Stimulated activated CD4-positive, alpha-beta T cell treated with anti-CD3 and anti-CD28 coated beads, Interleukin-2, amount 100 ng/mL, for 4 hours (primary cell): ENCODE results near the gene ETV7.
"Not testable (repeated sequence)": the region's sequence is repeated elsewhere in the genome, so short reads cannot be mapped to it uniquely, and the experiment has no call there.

Experiments
- DNase-seq: peaks from one replicate; pipeline ENCODE4 v3.0.0-alpha.2; 2020; ENCODE audit warnings: low read depth

Gene ETV7

DNA sequence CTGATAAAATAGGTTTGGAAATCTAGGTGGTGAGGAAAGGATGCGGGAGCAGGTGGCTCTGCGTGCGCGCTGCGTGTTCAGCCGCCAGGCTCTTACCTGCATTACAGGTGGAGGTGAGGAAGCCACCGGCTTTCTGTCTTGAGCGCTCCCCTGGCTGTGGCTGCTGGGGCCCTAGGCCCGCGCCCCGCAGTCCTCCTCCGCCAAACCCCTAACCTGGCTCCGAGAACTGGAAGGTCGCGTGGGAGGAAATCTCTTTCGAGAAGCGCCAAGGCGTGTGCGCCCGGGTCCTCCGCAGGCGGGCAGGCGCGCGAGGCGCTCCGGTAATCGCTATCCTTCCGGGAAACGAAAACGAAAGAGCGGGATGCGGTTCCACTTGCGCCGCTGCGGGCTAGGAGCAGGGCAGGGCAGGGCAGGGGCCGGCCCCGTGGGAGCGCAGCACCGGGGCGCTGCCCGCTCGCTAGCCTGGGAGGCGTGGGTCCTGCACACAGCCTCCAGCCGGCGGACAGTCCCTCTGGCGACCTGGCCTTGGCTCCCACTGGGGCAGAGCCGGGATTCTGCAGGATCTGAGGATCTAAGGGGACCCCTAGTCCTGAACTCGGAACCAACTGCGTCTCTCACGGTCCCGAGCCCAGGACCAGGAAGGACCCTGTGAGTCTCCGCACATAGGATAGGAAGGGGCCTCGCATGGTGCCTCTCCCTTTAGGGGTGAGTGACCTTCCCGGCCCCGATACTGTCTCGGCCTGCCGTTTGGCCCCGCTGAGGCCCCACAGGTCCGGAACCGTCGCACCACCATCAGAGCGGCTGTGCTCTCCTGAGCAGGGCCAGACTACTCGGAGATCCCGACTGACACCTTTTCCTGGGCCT is at the start of gene ETV7:
Gene ETV7 (minus strand): TSS at position 230 of the 864 bp plus-strand sequence. CDS start 128 bp downstream, at position 102.
- peak; percentile 74 for DNase-seq

DNA sequence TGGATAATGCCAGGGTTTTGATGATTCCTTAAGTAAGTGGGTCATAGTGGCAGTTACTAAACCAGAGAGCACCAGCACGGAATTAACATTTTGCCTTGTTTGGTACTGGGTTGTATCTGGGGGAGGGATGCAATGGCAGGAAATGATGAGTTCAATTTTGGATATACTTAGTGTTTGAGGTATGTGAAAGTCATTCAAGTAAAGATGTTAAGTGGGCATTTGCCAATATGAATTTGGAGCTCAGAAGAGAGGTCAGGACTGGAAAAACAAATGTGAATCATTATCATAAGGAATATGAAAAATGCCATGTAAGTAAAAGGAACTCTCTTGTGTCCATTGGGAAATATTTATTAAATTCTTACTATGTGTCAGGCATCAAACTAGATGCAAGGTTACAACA is 49.0 kb upstream of the ETV7 start:
- DNase-seq: no peak

DNA sequence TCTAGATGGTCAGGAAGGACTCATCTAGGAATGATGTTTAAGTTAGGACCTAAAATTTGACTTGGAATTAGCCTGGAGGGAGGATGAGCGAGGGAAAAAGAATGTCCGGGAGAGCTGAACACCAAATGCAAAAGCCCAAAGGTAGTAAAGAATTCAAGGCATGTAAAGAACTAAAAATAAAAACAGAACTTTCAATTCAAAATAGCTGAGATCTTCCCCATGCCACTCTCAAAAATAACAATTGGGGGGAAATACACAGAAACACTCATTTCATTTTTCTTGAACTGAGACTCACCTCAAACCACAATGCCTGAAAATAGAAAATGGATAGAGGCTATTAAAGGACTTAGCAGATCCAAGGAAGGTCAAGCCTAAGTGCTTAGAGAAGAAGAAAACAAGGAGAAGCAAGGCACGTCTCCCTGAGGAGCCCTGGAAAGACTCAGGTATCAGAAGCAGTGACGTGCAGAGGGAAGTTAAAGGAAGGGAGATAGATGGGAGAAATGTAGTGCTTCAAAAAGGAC is 44.7 kb upstream of the ETV7 start:
- no peak for DNase-seq

GRCh38 chr6:36431197-36431596 is 43.7 kb upstream of the ETV7 start:
- DNase-seq: no peak

DNA sequence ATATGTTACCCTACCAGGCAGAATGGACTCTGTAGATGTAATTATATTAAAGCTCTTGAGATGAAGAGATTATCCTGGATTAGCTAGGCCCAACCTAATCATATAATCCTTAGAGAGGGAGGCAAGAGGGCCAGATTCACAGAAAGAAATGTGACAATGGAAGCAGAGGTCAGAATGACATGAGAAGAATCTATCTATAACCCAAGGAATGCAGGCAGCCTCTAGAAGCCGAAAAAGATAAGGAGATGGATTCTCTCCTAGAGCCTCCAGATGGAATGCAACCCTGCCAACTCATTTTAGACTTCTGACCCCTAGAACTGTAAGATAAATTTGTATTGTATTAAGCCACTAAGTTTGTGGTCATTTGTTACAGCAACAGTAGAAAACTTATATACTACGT is 42.9 kb upstream of the ETV7 start:
- DNase-seq: no peak

GRCh38 chr6:36428911-36429310 is 41.4 kb upstream of the ETV7 start:
- DNase-seq: no peak

DNA sequence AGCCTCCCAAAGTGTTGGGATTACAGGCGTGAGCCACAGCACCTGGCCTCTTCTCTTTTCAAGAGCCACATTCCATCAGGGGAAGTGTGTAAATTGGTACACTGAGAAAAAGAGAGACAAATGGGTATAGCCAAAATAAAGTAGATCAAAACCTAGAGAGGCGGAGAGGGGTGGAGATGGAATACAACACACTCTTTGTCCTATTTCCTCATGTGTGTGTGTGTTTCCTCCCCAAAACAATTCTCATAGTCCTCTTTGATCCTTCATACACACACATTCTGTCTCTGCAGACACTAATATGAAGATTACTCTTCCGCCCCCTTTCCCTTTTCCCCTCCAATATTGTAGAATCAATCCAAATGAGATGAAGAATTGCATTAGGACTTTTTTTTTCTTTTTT is 39.2 kb upstream of the ETV7 start:
- no peak for DNase-seq

DNA sequence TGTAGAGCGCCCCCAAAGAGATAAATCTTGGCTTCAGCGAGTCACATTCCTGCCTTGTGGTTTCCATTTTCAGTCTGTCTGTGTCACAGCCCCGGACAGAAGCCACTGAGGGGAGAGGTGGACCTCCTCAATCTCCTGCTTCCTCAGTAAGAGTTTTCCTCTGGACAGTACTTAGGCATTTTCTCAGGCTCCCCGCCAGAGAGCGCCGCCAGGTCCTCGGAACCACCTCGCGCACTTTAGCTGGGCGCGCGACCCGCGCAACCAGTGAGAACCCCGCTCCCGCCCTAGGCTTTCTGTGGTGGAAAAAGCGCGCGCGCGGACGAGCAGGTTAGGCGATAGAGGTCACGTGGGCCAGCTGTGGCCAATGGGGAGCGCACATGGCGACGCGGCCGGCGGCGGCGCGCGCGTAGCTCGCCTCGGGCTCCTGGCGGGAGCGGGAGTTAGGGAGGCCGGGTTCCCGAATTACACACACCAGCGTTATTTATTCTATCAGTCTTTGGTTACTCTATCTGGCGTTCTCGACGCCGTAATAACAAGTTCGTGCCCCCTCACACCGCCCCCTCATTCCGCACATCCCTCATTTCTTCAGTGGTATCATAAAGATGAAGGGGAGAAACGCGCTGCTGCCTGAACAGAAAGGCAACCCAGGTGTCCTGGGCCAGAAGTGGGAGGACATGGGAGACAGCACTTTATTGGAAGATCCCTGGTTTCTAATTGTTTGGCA is 35.8 kb upstream of the ETV7 start:
- peak; percentile 98 for DNase-seq

- DNase-seq: no peak
Observed at GRCh38 chr6:36422714-36423100, 35.2 kb upstream of the ETV7 start.

- DNase-seq: no peak
Observed at GRCh38 chr6:36419310-36419709, 31.8 kb upstream of the ETV7 start.

DNA sequence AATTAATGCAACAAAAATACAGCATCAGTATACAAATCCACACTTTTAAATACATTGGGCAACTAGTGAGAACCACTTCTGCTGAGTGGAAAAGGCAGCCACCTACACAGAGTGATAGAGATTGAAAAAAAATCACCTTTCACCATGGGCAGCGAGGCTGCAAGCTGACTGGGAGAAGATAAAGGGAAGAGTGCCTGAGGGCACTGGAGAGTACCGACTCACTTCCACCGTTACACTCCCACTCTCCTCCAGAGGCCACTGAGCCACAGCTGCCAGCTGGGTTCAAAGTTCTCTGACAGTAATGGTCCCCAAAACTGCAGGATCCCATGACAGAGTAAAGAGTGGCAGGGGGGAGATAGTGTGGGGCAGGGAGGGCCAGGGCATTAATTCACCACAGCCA is 31.1 kb upstream of the ETV7 start:
- DNase-seq: no peak

DNA sequence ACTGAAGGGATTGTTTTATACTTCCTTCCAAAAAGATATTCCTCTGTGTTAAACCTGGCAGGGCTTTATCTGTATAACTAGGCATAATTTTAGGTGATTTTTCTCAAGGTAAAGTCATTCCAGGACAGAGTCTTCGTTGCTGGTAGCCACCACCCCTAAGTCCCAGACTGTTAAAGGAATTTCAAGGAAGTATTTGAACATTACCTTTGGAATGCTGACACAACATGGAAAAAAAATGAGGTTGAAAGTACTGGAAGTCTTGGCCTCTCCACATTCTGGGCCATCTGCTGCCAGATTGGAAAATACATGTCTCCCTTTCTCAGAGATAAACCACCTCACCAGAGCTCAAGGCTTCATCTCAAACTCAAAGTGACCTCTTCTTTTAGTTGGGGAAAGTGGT is 27.0 kb upstream of the ETV7 start:
- no peak for DNase-seq

GRCh38 chr6:36413489-36414480 is 26.3 kb upstream of the ETV7 start:
- DNase-seq: no peak

DNA sequence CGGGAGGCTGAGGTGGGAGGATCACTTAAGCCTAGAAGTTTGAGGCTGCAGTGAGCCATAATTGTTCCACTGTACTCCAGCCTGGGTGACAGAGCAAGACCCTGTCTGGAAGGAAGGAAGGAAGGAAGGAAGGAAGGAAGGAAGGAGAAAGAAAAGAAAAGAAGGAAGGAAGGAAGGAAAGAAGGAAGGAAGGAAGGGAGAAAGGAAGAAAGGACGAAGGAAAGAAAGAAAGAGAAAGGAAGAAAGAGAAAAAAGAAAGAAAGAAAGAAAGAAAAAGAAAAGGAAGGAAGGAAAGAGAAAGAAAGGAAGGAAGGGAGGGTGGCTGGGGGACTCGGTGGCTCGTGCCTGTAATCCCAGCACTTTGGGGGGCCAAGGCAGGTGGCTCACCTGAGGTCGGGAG is 22.2 kb upstream of the ETV7 start:
- DNase-seq: not testable (repeated sequence)

GRCh38 chr6:36404164-36404563 is 16.7 kb upstream of the ETV7 start:
- no peak for DNase-seq

GRCh38 chr6:36402481-36402880 is 15.0 kb upstream of the ETV7 start:
- DNase-seq: no peak

GRCh38 chr6:36399970-36400369 is 12.5 kb upstream of the ETV7 start:
- DNase-seq: no peak

- no peak for DNase-seq
Observed at GRCh38 chr6:36392621-36393020, 5.2 kb upstream of the ETV7 start.

- no peak for DNase-seq
Observed at GRCh38 chr6:36389353-36389752, 1.9 kb upstream of the ETV7 start.

DNA sequence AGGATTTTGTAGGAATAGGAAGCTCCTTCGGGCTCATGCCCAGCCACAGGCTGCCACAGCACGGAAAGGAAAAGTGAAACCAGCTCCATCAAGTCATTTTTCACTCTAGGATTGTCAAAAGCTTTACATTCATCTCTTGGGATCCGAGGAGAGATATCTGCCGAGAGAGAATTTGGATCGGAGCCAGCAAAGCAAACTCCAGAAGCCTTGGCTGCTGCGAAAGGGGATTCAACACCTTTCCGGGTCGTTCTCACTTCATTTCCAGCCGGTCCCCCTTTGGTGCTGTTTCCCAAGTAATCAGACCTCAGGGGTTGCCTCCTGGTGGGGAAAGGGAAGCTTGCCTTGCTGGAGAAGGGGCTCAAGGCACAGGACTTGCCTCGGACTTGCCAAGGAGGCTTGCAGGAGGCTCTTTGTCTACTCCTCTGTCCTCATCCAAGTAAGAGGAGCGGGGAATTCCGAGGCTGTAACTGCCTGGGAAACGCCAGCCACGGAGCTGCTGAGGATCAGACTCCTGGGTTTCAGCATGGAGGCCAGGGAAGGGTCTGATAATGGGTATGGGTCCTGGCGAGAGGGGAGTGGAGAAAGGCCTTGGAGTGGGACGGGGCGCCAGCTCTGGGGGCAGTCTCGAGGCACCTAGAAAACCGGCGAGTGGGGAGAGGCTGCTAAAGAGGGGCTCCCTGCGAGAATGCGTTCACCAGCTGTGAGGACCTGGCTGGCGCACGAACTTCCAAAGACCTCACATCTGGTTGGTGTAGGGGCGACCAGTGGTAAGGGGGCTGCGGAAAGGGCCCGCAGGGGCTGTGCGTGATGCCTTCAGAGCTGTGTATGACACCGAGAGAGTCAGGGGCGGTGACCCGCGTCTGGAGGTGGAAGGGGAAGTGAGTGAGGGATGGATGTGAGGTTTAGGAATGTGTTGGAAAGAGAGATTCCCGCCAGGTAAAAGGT is 702 bp downstream of the ETV7 start:
- peak; percentile 8 for DNase-seq

DNA sequence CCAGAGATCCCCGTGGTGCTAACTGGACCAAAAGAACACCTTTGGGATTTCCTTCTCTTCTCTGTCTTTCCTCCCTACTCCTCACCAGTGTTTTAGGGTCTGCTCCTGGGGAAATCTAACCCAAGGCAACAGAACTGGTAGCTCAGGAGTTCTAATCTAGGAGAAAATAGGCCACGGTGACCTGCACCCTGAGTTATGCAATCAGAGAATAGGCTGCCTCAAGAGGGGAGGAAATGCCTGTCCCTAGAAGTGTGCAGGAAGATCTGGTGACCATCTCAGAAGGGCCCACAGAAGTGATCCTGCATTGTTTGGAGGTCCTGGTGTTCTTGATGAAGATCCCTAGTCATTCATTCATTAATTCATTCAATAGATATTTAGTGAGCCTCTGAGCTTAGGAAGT is 3.4 kb downstream of the ETV7 start:
- no peak for DNase-seq
